Stimulated activated CD8-positive, alpha-beta memory T cell treated with anti-CD3 and anti-CD28 coated beads, Interleukin-4, amount 100 ng/mL, for 4 hours (primary cell): ENCODE results near the gene RNF8.

Source experiments
- DNase-seq, 2 donors: peaks; one replicate each; pipeline ENCODE4 v3.0.0-alpha.2; 2020; ENCODE audit warnings: low read depth in 2 of 2, low spot score in 1 of 2

Gene RNF8

DNA sequence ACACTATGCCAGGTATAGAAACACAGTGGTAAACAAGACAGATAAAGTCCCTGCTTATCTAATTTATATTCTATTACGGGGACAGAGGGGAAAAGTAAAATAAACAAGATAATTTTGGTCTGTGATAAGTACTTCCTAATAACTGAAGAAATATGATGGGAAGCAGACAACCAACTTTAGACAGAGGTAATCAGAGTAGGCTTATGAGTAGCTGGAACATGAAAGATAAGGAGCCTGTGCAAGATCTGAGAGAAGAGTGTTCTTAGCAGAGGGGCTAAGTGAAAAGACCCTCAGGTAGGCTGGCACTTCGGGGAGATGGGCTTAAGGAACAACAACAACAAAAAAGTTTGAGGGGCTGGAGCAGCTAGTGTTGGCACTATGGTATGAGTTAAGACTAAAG, 4.1 kb downstream of the RNF8 start:
- DNase-seq: no peak

DNA sequence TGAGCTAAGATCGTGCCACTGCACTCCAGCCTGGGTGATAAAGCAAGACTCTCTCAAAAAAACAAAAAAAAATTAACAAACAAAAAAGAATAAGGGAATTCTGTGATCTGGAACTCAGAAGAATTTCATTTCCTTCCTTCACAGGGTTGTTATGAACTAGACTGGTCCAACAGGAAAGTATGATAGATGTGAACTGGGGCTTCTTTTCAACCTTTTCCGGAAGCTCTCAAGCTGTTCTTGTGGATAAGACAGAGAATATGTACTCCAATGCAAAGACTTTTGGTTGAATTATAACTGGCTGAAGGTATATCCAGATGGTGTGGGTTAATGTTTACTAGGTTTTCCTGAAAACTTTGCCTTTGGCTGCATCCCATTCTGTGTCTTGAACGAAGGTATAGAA, 5.3 kb downstream of the RNF8 start:
- DNase-seq: no peak

DNA sequence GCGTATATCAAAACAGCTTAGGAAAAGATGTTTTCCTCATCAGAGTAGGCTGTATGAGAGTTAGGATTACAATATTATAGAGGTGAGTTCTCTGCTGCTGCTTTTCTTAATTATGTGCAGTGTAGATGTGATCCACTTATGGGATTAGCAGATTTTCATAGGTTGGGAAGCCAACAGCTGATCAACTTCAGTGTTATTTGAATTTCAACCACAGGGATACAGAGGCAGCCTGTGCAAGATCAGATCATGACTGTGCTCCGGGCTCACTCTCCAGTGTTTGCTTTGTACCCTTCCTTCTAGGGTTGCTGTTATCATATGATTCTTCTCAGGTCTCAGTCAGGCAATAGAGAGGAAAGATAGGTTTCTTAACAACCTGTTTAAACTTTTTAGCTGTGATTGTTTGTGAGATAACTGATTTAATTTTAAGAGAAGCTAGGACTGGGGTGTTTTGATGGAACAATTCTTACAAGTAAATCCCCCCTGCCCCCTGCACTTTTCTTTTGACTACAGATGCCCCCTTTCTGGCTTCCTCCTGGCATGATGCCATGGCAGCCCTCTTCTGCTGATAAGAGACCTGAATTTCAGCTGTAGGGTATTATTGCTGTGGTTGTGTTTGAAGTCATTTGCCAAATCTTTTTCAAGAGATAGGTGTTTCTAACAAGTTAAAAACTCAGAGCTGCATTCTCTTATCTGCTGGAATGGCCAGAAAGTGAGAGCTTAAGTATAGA, 8.5 kb downstream of the RNF8 start:
- no peak for DNase-seq

GRCh38 chr6:37365791-37366190, 12.0 kb downstream of the RNF8 start:
- DNase-seq: no peak

DNA sequence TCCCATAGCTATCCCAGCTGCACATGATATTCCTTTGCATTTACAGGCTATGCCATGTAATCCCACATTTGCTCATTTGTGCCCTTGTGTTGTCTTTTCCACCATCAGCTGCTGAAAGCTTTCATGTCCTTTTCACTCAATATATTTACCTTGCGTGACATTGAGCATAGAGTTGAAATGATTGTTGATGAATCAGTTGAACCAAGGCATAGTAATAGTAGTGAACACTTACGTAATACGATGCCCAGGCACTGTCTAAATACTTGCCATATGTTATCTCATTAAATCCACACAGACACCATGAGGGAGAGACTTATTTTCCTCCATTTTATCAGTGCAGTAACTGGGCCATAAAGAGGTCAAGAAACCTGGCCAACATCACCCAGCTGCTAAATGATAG, 13.1 kb downstream of the RNF8 start:
- DNase-seq: no peak

DNA sequence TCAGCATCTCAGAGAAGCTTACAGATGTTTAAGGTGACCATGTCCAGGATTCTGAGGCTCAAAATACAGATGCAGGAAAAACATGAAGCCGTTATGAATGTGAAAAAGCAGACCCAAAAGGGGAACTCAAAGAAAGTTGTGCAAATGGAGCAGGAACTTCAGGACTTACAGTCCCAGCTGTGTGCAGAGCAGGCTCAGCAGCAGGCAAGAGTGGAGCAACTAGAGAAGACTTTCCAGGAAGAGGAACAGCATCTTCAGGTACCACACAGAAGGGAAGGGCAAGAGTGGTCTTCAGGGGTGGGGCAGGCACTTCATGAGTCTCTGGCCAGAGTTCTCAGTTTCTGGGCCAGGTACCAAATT, 15.2 kb downstream of the RNF8 start:
- no peak for DNase-seq

DNA sequence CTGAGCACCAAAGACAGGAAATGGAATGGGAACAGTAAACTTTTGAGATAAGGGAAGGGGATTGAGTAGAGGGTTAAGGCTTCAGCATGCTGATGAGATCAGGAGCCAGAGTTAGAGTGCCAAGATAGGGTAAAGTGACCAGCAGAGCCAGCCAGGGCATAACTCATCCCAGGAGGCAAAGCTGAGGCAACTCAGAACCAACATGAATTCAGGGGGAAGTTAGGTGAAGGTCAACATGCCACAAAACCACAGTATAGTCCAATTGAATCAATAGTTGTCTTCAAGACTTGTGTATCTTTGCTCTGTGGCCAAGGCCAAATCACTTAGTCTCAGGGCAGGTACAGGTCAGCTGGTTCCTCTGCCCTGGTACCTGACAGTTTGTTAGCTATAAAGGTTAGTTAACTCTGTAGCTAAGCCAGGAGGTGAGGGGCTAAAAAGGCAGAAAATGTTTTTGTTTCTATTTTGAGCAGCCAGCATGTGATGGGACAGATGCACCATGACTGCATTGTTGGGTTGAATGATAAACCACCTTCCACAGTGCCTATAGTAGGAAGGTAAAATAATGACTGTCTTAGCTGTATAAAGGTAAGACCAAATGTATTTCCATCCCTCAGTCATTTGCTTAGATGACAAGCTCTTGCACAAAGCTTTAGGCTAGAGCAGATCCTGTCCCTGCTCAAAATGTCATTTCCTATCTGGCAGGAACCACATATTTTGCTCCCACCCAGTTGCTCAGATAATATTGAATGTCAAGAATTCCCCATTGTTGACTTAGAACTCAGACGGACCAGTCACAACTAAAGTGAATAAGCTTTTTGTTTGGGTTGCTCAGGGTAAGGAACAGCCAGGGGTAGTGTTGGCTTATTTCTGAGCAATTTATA, 15.8 kb downstream of the RNF8 start:
- DNase-seq: no peak

DNA sequence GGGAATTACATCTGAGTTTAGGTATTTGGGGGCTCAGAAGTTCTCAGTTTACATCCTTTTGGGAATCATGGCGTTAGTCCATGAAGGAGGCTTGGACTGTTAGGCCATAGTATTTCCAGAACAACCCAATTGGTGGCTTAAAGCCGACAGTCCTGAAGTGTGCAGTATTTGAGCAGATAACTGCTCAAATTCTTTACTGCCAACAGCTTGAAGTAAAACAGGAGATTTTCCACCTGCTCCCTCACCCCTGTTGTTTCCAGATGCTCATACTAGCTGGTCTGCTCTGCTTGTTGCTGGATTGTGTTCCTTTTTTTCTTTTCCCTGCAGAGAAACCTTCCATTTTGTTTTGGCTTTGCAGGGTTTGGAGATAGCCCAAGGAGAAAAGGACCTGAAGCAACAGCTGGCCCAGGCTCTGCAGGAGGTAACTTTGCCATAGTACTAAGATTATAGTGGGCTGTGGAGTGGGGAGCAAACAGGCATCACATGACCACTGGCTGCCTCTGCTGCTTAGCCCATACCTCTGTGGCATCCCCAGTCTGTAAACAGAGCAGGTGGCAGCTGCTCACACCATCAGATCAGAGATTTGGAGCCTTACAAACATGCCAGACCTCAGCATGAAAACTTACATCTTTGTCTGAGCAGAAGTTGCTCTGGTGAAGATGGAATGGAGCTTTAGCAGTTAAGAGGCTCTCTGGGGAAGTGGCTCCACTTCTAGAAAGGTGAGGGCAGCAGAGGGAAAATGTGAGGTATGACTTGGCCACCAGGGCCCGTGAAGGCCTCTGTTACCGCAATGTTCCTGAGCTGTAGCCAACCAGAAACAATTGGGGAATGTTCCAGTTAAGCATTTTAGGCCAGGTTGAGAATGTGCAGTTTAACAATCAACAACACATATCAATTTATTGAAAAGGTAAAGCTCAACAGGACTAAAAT, 17.6 kb downstream of the RNF8 start:
- no peak for DNase-seq

DNA sequence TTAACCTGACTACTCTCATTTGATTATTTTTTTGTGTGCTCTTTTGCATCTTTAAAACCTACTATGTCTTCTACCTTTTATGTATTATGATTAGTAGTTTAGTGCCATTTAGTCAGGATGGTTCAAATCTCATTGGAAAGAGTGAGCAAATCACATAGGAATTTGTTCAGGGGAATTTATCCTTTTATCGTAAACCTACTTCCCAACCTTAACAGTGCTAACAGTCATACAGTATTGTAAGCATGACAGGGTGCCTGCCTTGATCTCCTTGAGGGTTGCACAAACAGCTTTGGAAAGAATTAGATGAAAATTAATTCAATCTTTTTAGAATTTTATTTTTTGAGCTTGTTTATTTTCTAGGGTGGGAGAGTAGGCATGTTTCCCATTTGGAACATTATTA, 18.3 kb downstream of the RNF8 start:
- DNase-seq: no peak

DNA sequence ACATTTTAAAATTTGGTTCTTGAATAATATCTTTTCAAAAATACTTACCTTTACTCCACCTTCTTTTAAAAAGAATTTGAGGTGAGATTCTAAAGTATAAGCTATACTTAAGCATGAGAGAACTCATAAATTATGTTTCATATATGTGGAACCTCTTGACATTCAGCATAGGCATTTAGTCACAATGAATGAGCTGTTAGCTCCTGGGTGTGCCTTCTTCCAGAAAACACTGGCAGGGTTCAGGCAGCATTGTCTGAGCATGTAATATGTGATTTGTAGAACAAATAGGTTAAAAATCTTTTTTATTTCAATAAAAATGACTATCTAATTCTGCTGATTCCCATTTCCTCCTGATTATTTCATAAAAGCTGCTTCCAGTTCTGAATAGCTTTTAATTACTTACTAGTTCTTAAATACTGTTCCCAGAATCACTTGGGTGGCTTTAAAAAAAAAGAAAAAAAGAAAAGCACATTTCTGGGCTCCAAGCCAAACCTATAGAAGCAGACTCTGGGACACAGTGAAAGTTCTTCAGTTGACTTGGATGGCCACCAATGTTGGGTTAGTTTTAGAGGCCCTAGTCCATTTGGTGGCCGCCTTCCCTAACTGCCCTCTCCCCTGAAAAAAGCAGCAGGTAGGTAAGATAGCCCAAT, 20.2 kb downstream of the RNF8 start:
- no peak for DNase-seq

DNA sequence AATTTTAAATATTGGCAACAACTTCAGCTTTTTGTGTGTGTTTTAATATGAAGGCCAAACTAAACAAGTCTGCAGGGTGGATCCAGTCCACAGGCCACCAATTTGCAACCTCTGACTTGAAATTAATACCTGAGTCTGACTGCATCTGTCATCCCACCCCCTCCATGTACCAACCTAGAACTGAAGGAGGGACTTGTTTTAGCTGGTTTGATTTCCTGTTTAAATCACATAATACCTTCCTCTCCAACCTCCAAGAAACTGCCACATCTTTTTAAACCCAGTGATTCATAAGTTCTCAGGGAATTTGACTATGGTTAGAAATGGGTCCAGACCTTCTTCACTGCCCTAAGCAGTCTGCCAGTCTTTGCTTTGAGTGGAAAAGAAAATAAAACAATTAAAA, 21.6 kb downstream of the RNF8 start:
- DNase-seq: no peak

GRCh38 chr6:37376078-37376743, 22.4 kb downstream of the RNF8 start:
- no peak for DNase-seq

DNA sequence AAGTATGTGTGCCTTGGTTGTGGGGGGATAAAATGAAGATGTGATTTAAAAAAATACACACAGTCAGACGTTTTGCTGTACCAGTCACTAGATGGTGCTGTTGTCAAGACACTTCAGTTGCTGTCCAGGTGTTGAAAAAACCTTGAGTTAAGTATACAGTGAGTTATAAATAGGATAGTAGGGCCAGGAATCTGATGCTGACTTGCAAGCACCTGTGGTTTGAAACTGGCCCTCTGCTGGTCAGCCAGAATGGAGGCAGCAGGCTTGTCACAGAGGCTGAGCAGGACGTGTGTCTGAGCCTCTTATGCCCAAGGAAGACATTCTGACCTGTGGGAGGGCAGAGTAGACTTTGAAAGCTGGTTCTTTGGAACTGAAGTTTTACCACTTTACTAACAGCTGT, 27.8 kb downstream of the RNF8 start:
- DNase-seq: no peak

- DNase-seq: no peak
Measured at GRCh38 chr6:37382994-37383765, 29.4 kb downstream of the RNF8 start.

- no peak for DNase-seq
Measured at GRCh38 chr6:37388578-37388977, 34.8 kb downstream of the RNF8 start.

DNA sequence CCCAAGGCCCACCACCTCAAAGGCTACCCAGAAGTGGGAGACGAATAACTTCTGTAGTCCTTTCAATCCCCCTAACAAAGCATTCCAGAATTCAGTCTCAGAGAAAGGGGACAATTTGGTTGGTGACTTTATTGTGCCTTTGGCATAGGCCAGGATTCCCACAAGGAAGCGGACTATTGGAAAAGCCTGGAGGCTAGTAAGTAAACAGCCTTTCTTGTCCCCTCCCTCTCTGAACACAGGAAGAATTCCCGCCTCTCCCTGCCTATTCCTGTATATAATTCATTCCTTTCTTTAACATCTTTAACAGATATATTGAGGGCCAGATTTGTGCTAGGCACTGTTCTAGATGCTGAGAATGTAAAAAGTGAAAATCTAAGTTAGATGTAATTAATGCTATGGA, 36.1 kb downstream of the RNF8 start:
- no peak for DNase-seq

DNA sequence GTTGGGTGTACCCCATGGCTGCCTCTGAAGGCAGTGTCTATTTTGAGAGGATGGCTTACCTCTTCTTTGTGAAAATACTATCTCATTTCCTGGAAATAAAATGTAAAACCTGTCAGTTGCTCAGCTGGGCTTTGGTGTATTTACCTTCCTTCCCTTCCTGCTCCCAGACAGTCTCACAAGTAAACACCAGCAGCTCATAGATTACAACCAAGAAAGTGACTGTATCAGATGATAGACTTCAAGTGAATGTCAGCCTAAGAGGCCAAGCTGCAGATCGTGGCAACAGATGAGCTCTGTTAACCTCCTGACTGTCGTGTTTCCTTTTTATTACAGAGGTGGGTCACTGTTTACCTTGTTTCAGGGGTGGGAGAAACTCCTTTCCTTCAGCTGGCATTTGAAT, 37.3 kb downstream of the RNF8 start:
- no peak for DNase-seq

- no peak for DNase-seq
Measured at GRCh38 chr6:37392821-37393220, 39.0 kb downstream of the RNF8 start.

DNA sequence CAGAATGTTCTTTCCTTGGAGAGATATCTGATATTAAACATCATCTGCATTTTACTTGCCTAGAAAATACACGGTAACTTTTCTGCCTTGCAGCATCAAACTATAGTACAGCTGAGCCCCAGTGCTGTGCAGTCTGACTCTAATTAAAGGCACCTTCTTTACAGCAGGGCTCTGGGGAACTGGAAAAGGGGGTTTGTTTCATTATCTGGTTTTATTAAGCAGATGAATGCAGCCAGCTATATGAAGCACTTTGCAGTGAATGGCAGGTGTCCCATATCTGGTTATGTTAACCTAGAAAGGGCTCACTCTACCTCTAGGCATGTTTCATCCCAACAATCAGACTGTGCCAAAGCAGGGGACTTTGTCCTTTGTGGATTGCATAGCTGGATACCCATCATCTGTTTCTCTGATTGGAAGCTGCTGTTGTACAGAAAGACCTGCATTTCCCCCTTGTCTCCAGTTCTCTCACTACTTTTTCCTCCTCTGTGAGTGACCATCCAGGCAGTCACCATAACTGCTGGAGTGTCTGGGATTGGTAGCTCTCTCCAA, 39.7 kb downstream of the RNF8 start:
- DNase-seq: no peak
